ENCODE measurements around the gene SLC16A3. TPM values are rescaled to one million over a fixed set of nuclear protein-coding genes. Genes with fewer than 3 reads are reported as not detected.

SLC16A3 gene
- total RNA-seq, 2 donors from 2014 or later = 5.0 to 69.2 TPM

DNA sequence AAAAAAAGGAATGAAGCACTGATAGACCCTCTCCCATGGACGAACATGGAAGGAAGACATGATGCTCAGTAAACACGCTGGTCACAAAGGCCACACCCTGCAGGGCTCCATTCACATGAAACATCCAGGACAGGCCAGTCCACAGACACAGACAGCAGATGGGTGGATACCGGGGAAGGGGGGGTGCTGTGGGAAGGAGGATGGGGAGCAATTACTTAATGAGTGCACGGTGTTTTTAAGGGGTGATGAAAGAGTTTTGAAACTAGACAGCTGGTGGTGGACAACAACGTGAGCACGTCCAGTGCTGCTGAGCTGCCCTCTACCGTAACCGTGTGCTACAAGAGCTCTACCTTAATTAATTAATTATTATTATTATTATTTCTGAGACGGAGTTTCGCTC, 6.0 kb upstream of the SLC16A3 start:
- Histone ChIP-seq H3K27ac (no peak overlapping the region), H3K36me3 (no peaks in the 10 kb centered on the region), H3K27me3 (replicated peaks; ENCODE audit: insufficient read depth) (no peaks in the 10 kb centered on the region), H3K4me1 (replicated peaks) (no peaks in the 10 kb centered on the region), H3K4me3 (no peak overlapping the region), H3K9me3 (no peaks in the 10 kb centered on the region)
- TF ChIP-seq POLR2AphosphoS5 (IDR thresholded peaks at IDR 0.05) = no peak
- no peak for TF ChIP-seq POLR2A (IDR thresholded peaks at IDR 0.05)
- TF ChIP-seq, protein P1, sequence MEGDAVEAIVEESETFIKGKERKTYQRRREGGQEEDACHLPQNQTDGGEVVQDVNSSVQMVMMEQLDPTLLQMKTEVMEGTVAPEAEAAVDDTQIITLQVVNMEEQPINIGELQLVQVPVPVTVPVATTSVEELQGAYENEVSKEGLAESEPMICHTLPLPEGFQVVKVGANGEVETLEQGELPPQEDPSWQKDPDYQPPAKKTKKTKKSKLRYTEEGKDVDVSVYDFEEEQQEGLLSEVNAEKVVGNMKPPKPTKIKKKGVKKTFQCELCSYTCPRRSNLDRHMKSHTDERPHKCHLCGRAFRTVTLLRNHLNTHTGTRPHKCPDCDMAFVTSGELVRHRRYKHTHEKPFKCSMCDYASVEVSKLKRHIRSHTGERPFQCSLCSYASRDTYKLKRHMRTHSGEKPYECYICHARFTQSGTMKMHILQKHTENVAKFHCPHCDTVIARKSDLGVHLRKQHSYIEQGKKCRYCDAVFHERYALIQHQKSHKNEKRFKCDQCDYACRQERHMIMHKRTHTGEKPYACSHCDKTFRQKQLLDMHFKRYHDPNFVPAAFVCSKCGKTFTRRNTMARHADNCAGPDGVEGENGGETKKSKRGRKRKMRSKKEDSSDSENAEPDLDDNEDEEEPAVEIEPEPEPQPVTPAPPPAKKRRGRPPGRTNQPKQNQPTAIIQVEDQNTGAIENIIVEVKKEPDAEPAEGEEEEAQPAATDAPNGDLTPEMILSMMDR (IDR thresholded peaks at IDR 0.05) = no peak
- intact Hi-C loops (cut with DNase I) = no loop called here
- no peak for DNase-seq (ENCODE audit: low spot score)
- 57% methylated on average over 10 of the region's 10 CpGs for WGBS

DNA sequence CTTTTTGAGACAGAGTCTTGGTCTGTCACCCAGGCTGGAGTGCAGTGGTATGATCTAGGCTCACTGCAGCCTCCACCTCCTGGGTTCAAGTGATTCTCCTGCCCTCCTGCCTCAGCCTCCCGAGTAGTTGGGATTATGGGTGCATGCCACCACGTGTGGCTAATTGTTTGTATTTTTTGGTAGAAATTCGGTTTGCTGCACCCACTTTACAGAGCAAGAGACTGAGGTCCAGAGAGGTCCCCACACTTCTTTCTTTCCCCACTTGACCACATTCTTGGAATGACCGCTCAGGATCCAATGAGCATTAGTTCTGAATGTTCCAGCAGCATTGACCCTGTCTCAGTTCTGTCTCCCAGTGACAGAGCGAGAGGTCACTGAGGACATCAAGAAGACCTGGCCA, 5.3 kb upstream of the SLC16A3 start:
- TF ChIP-seq POLR2A (IDR thresholded peaks at IDR 0.05) (no peak), POLR2AphosphoS5 (IDR thresholded peaks at IDR 0.05) (no peak)
- TF ChIP-seq, protein P1 (IDR thresholded peaks at IDR 0.05) = no peak
- intact Hi-C loops (cut with DNase I) = no loop called here
- no peak for DNase-seq (ENCODE audit: low spot score)
- no peak overlapping the region for H3K4me3 ChIP-seq
- H3K27me3 ChIP-seq (replicated peaks; ENCODE audit: insufficient read depth) = no peaks in the 10 kb centered on the region
- no peaks in the 10 kb centered on the region for H3K9me3 ChIP-seq
- no peaks in the 10 kb centered on the region for H3K36me3 ChIP-seq
- H3K27ac ChIP-seq = no peak overlapping the region
- H3K4me1 ChIP-seq (replicated peaks) = no peaks in the 10 kb centered on the region
- 83% methylated on average over 5 of the region's 5 CpGs for WGBS

DNA sequence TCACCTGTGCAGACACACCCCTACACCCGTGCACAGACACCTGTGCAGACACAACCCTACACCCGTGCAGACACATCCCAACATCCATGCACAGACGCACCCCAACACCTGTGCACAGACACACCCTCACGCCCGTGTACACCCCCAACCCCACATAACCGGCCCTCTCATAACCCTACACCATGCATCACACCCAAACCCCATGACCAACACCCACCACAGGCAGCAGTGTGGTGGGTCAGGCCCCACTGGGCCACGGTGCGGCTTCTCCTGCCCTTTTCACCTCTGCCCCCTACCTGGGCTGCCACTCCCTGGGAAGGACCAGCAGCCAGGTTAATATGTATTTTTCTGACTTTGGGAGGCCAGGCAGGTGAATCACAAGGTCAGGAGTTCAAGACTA, 4.2 kb upstream of the SLC16A3 start:
- no peak for TF ChIP-seq POLR2AphosphoS5 (IDR thresholded peaks at IDR 0.05)
- no peak for TF ChIP-seq POLR2A (IDR thresholded peaks at IDR 0.05)
- TF ChIP-seq, protein P1 (IDR thresholded peaks at IDR 0.05) = no peak
- no peak overlapping the region for H3K4me3 ChIP-seq
- no peak for DNase-seq (ENCODE audit: low spot score)
- no peaks in the 10 kb centered on the region for H3K9me3 ChIP-seq
- intact Hi-C loops (cut with DNase I) = no loop called here
- H3K27me3 ChIP-seq (replicated peaks; ENCODE audit: insufficient read depth) = no peaks in the 10 kb centered on the region
- no peaks in the 10 kb centered on the region for H3K36me3 ChIP-seq
- 78% methylated on average over 8 of the region's 8 CpGs for WGBS
- H3K27ac ChIP-seq = no peak overlapping the region
- no peaks in the 10 kb centered on the region for H3K4me1 ChIP-seq (replicated peaks)

DNA sequence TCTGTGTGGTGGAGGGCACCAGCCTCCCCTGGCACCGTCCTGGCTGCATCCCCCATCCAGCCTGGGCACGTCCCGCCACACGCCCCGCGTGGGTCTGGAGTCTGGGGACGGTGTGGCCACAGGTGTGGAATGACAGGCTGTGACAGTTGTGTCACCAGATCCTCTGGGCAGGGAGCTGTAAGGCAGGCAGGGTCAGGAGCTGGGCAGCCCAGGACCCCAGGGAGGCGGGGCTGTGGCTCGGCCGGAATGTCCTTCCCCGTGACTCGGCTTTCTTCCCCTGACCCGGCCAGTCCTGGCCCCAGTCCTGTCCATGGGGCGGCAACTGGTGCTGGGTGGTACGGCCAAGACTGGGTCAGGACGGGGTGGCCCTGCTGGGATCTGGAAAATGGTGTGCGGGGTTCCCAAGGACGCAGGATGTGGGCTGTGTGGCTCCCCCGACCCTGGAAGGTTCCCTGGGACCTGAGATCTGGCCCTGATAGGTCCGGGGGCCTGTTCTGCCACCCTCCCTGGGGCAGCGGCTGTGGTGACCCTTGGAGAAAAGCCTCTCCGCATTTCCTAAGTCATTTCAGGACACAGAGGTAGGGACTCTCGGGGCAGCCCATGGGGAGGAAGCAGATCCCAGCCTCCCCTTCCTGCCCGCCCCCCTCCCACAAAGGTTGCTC, 3.3 kb upstream of the SLC16A3 start:
- H3K27ac ChIP-seq = no peak overlapping the region
- TF ChIP-seq POLR2AphosphoS5 (IDR thresholded peaks at IDR 0.05) (no peak), POLR2A (IDR thresholded peaks at IDR 0.05) (no peak)
- TF ChIP-seq, protein P1 (IDR thresholded peaks at IDR 0.05) = no peak
- no peaks in the 10 kb centered on the region for H3K36me3 ChIP-seq
- WGBS = 75% methylated on average over 24 of the region's 24 CpGs
- no peaks in the 10 kb centered on the region for H3K4me1 ChIP-seq (replicated peaks)
- intact Hi-C loops (cut with DNase I) = no loop called here
- H3K4me3 ChIP-seq = no peak overlapping the region
- DNase-seq (ENCODE audit: low spot score) = no peak
- H3K27me3 ChIP-seq (replicated peaks; ENCODE audit: insufficient read depth) = no peaks in the 10 kb centered on the region
- H3K9me3 ChIP-seq = no peaks in the 10 kb centered on the region

DNA sequence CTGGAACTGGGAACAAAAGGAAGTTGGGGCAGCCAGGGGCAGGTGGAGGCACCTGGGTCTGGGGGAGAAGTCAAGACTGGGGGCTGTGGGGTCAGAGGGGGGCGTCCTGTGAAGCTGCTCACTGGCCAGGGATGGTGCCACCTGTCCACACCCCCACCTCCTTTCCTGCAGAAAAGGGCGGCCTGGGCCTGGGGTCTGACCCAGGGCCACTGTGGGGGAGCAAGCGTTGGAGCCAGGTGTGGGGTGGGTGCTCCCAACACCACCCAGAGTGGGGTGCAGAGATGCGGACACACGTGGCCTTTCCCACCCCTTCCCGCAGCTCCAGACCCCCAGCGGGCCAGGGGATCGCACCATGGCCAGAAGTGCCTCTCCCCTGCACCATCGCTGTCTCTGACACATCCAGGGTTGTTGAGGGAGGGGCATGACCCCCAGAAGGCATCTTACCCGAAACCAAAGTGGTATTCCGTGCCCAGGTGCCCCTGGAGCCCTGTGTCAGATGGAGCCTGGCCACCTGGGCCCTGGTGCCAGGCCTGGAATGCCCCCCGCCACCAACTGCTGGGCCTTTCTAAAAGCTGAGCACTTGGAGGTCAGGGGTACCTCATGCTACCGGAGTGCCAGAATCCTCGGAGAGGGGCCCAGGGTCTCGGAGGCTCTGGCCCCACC, 2.6 kb upstream of the SLC16A3 start:
- no peak for DNase-seq (ENCODE audit: low spot score)
- TF ChIP-seq, protein P1 (IDR thresholded peaks at IDR 0.05) = no peak
- no peak for TF ChIP-seq POLR2AphosphoS5 (IDR thresholded peaks at IDR 0.05)
- TF ChIP-seq POLR2A (IDR thresholded peaks at IDR 0.05) = no peak
- WGBS = 94% methylated on average over 15 of the region's 15 CpGs
- Histone ChIP-seq H3K27me3 (replicated peaks; ENCODE audit: insufficient read depth) (no peaks in the 10 kb centered on the region), H3K4me1 (replicated peaks) (no peaks in the 10 kb centered on the region), H3K27ac (no peak overlapping the region), H3K9me3 (no peaks in the 10 kb centered on the region), H3K36me3 (no peaks in the 10 kb centered on the region), H3K4me3 (no peak overlapping the region)
- intact Hi-C loops (cut with DNase I) = no loop called here

Data from prostate gland (tissue), 2 donors.